Kidney (tissue), 14 donors: Measurements from ENCODE around the gene SMTNL2. TPM values are rescaled to one million over a fixed set of nuclear protein-coding genes. Genes with fewer than 3 reads are reported as not detected.
A peak's percentile ranks its signal among the peaks of the same experiment; 100 is the strongest.

ENCODE experiments used
- DNase-seq, 5 donors: peaks; one replicate each; pipeline ENCODE4 v3.0.0-alpha.2; 2013 to 2020
- FAIRE-seq: peaks from 2 replicates; lab custom pipeline; 2012; peaks lifted over from hg19 to GRCh38; lab: Jason Lieb, UNC
- H3K27ac ChIP-seq, 2 donors: one replicate each; pipeline ENCODE4 v1.7.0; 2013; ENCODE audit warnings: low read depth in 2 of 2, low read length in 2 of 2, inconsistent platforms in 1 of 2
- H3K27me3 ChIP-seq: one replicate; pipeline ENCODE4 v1.7.1; 2013; ENCODE audit warnings: low read length, inconsistent platforms; ENCODE audit not compliant: control insufficient read depth, insufficient read depth
- H3K36me3 ChIP-seq, 3 donors: one replicate each; pipeline versions ENCODE4 v1.7.0 to v1.7.1; 2013; ENCODE audit warnings: low read length in 3 of 3, control low read depth in 1 of 3, inconsistent platforms in 1 of 3; ENCODE audit not compliant: insufficient read depth in 3 of 3, control insufficient read depth in 2 of 3
- H3K4me1 ChIP-seq, 3 donors: one replicate each; pipeline versions ENCODE4 v1.7.0 to v1.7.1; 2013; ENCODE audit warnings: low read length in 3 of 3, inconsistent platforms in 1 of 3, low read depth in 1 of 3; ENCODE audit not compliant: control insufficient read depth in 2 of 3, insufficient read depth in 2 of 3
- H3K4me3 ChIP-seq, 3 donors: one replicate each; pipeline versions ENCODE4 v1.7.0 to v1.8.1; 2013; ENCODE audit warnings: low read length in 3 of 3, control low read depth in 1 of 3, inconsistent platforms in 1 of 3
- H3K9ac ChIP-seq, 3 donors: one replicate each; pipeline versions ENCODE4 v1.7.0 to v1.7.1; 2013; ENCODE audit warnings: low read length in 3 of 3, control low read depth in 1 of 3, inconsistent platforms in 1 of 3
- H3K9me3 ChIP-seq, 3 donors: one replicate each; pipeline versions ENCODE4 v1.7.0 to v1.7.1; 2013; ENCODE audit warnings: low read length in 3 of 3, control low read depth in 1 of 3, inconsistent platforms in 1 of 3; ENCODE audit not compliant: control insufficient read depth in 2 of 3, insufficient read depth in 1 of 3
- CTCF ChIP-seq: IDR thresholded peaks from 3 replicates; pipeline ENCODE4 v1.5.1; 2012; ENCODE audit warnings: mild to moderate bottlenecking, moderate library complexity, borderline replicate concordance; ENCODE audit not compliant: insufficient read depth; ENCODE audit errors: extremely low read depth
- intact Hi-C: fragments of 100-400 bp; cut with DNase I; formaldehyde crosslinking; loops from one replicate; pipeline ENCODE4 v1.11.1; 2022
- polyA plus RNA-seq: library from polyadenylated mRNA; stranded (reverse); fragments of 350-450 nt; fragmentation: Illumina TruSeq; extraction: RNeasy Lipid Tissue Mini Kit (QIAGEN cat#74804); gene quantifications from one replicate; pipeline ENCODE4 v1.2.3, GENCODE V29; 2014; ENCODE audit warnings: low read depth, low replicate concordance; ENCODE audit not compliant: insufficient read depth
- total RNA-seq: library from RNA; stranded (reverse); fragmentation: NEBNext Ultra II Directional; extraction: Animal tissue kit (Norgen Biotek cat#: 25700); gene quantifications from one replicate; pipeline ENCODE4 v1.2.1, GENCODE V29; 2021
- donor health status: control.
- donor health status: control.
- donor health status: control.
- donor health status: control.
- donor health status: control.
- donor health status: DM: yes; HTN: yes; CAD: no.
- donor health status: Normal renal cell carcinoma (clear cell type).

SMTNL2 gene
- total and polyA plus RNA-seq, 2 donors from 2014 or later: 25.6 to 58.1 TPM

- H3K4me3 ChIP-seq: no peak overlapping the region
- no peak for TF ChIP-seq CTCF
- FAIRE-seq (no peak), DNase-seq (peak in 1 of 5 donors; percentile 42)
- intact Hi-C loops: no loop called here
- no peaks in the 10 kb centered on the region for H3K36me3 ChIP-seq
- H3K27ac ChIP-seq: no peak overlapping the region
- no peaks in the 10 kb centered on the region for H3K27me3 ChIP-seq
- peaks cover 2 to 29% (median 20%) of the 10 kb centered on the region in 3 donors for H3K4me1 ChIP-seq
- no peak overlapping the region for H3K9ac ChIP-seq
- no peaks in the 10 kb centered on the region for H3K9me3 ChIP-seq
These were observed 4.0 kb upstream of the SMTNL2 start for GRCh38 chr17:4580291-4580690.

GRCh38 chr17:4582101-4582501 lies 2.2 kb upstream of the SMTNL2 start:
- intact Hi-C loops: no loop called here
- no peaks in the 10 kb centered on the region for H3K9me3 ChIP-seq
- H3K27ac ChIP-seq: peak overlapping the region; percentile 14 to 32
- DNase-seq (peak in 2 of 5 donors; percentile 60 to 80), FAIRE-seq (no peak)
- H3K27me3 ChIP-seq: no peaks in the 10 kb centered on the region
- no peaks in the 10 kb centered on the region for H3K36me3 ChIP-seq
- no peak for TF ChIP-seq CTCF
- no peak overlapping the region for H3K4me3 ChIP-seq
- peaks cover 2 to 30% (median 16%) of the 10 kb centered on the region in 3 donors for H3K4me1 ChIP-seq
- no peak overlapping the region for H3K9ac ChIP-seq

- DNase-seq (no peak), FAIRE-seq (no peak)
- no peak for TF ChIP-seq CTCF
- H3K4me1 ChIP-seq: peaks cover 2 to 34% (median 22%) of the 10 kb centered on the region in 3 donors
- no peaks in the 10 kb centered on the region for H3K27me3 ChIP-seq
- no peak overlapping the region for H3K4me3 ChIP-seq
- H3K9ac ChIP-seq: peak overlapping the region in 1 of 3 donors; percentile 51
- H3K36me3 ChIP-seq: no peaks in the 10 kb centered on the region
- H3K9me3 ChIP-seq: no peaks in the 10 kb centered on the region
- intact Hi-C loops: no loop called here
- peak overlapping the region; percentile 14 to 34 for H3K27ac ChIP-seq
These were observed 1.6 kb upstream of the SMTNL2 start for GRCh38 chr17:4582691-4583090.

- Histone ChIP-seq H3K4me3 (peak overlapping the region; percentile 20 to 72 (median 59)), H3K9me3 (no peaks in the 10 kb centered on the region), H3K9ac (peak overlapping the region in 1 of 3 donors; percentile 79), H3K27me3 (no peaks in the 10 kb centered on the region), H3K4me1 (peaks cover 2 to 34% (median 23%) of the 10 kb centered on the region in 3 donors), H3K36me3 (no peaks in the 10 kb centered on the region), H3K27ac (peak overlapping the region; percentile 20 to 95)
- intact Hi-C loops: no loop called here
- FAIRE-seq (no peak), DNase-seq (peak in 1 of 5 donors; percentile 46)
- TF ChIP-seq CTCF: no peak
These were observed 1.1 kb upstream of the SMTNL2 start for GRCh38 chr17:4583206-4583605.
